ENCODE results near the gene ZNF3. TPM values are rescaled to one million over a fixed set of nuclear protein-coding genes. Genes with fewer than 3 reads are reported as not detected.

The ZNF3 gene
- total RNA-seq, 2 donors from 2014 or later, result 32.8 to 39.9 TPM

- Mint-ChIP-seq H3K27me3 (ENCODE audit: insufficient read depth) (no peaks in the 10 kb centered on the region), H3K4me3 (no peak overlapping the region), H3K36me3 (ENCODE audit: low read depth) (peaks cover 82% of the 10 kb centered on the region), H3K9me3 (no peaks in the 10 kb centered on the region), H3K4me1 (no peaks in the 10 kb centered on the region), H3K27ac (no peak overlapping the region)
- Histone ChIP-seq H3K27ac (ENCODE audit: low read depth, low read length) (no peak overlapping the region), H3K36me3 (ENCODE audit: control insufficient read depth, insufficient read depth, low read length) (peaks cover 56% of the 10 kb centered on the region), H3K9ac (ENCODE audit: extremely low read depth, low read length, poor library complexity, severe bottlenecking) (no peak overlapping the region), H3K4me1 (ENCODE audit: control insufficient read depth, insufficient read depth, low read length) (no peaks in the 10 kb centered on the region), H3K4me3 (ENCODE audit: low read length) (no peak overlapping the region), H3K27me3 (ENCODE audit: control insufficient read depth, insufficient read depth, low read length, poor library complexity, severe bottlenecking) (no peaks in the 10 kb centered on the region), H3K9me3 (ENCODE audit: control insufficient read depth, low read length) (no peaks in the 10 kb centered on the region)
- 98 to 100% methylated on average over 4 to 11 of the region's 11 CpGs for WGBS, 2 experiments (ENCODE audit: insufficient coverage in 1 of 2, insufficient read length in 1 of 2)
- no peak for DNase-seq
- TF ChIP-seq CTCF (conservative IDR thresholded peaks at IDR 0.05), result no peak
Measured at GRCh38 chr7:100107890-100108289, 26.4 kb upstream of the ZNF3 start.

GRCh38 chr7:100107125-100107737 lies 25.7 kb upstream of the ZNF3 start:
- Histone ChIP-seq H3K9ac (ENCODE audit: extremely low read depth, low read length, poor library complexity, severe bottlenecking) (no peak overlapping the region), H3K4me3 (ENCODE audit: low read length) (no peak overlapping the region), H3K4me1 (ENCODE audit: control insufficient read depth, insufficient read depth, low read length) (no peaks in the 10 kb centered on the region), H3K36me3 (ENCODE audit: control insufficient read depth, insufficient read depth, low read length) (peaks cover 56% of the 10 kb centered on the region), H3K9me3 (ENCODE audit: control insufficient read depth, low read length) (no peaks in the 10 kb centered on the region), H3K27ac (ENCODE audit: low read depth, low read length) (no peak overlapping the region), H3K27me3 (ENCODE audit: control insufficient read depth, insufficient read depth, low read length, poor library complexity, severe bottlenecking) (no peaks in the 10 kb centered on the region)
- no peak overlapping the region for H3K27ac Mint-ChIP-seq
- H3K4me3 Mint-ChIP-seq, result no peak overlapping the region
- H3K4me1 Mint-ChIP-seq, result no peaks in the 10 kb centered on the region
- no peaks in the 10 kb centered on the region for H3K27me3 Mint-ChIP-seq (ENCODE audit: insufficient read depth)
- WGBS, 2 experiments (ENCODE audit: insufficient coverage in 1 of 2, insufficient read length in 1 of 2), result 90 to 95% methylated on average over 9 to 25 of the region's 25 CpGs
- DNase-seq, result no peak
- peaks cover 77% of the 10 kb centered on the region for H3K36me3 Mint-ChIP-seq (ENCODE audit: low read depth)
- TF ChIP-seq CTCF (conservative IDR thresholded peaks at IDR 0.05), result no peak
- H3K9me3 Mint-ChIP-seq, result no peaks in the 10 kb centered on the region

DNA sequence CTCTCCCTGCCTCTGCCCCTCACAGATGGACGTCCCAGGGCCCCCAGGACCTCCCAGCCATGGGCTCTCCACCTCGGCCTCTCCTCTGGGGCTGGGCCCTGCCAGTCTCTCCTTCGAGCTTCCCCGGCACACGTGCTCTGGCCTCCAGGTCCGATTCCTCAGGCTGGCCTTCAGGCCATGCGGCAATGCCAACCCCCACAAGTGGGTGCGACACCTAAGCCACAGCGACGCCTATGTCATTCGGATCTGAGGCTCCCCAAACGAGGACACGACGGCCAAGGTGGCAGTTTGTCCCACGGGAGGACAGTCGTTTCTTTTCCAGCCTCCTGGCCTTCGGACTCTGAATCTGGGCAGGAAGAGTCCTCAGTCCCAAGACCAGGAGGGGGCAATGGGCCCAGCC lies 25.1 kb upstream of the ZNF3 start:
- Histone ChIP-seq H3K4me3 (ENCODE audit: low read length) (no peak overlapping the region), H3K4me1 (ENCODE audit: control insufficient read depth, insufficient read depth, low read length) (no peaks in the 10 kb centered on the region), H3K9me3 (ENCODE audit: control insufficient read depth, low read length) (no peaks in the 10 kb centered on the region), H3K36me3 (ENCODE audit: control insufficient read depth, insufficient read depth, low read length) (peaks cover 53% of the 10 kb centered on the region), H3K9ac (ENCODE audit: extremely low read depth, low read length, poor library complexity, severe bottlenecking) (no peak overlapping the region), H3K27ac (ENCODE audit: low read depth, low read length) (no peak overlapping the region), H3K27me3 (ENCODE audit: control insufficient read depth, insufficient read depth, low read length, poor library complexity, severe bottlenecking) (no peaks in the 10 kb centered on the region)
- Mint-ChIP-seq H3K4me3 (no peak overlapping the region), H3K4me1 (no peaks in the 10 kb centered on the region), H3K36me3 (ENCODE audit: low read depth) (peaks cover 71% of the 10 kb centered on the region), H3K27me3 (ENCODE audit: insufficient read depth) (no peaks in the 10 kb centered on the region), H3K27ac (no peak overlapping the region), H3K9me3 (no peaks in the 10 kb centered on the region)
- whole genome bisulfite sequencing, 2 experiments (ENCODE audit: insufficient coverage in 1 of 2, insufficient read length in 1 of 2), result 89 to 93% methylated on average over 16 to 17 of the region's 17 CpGs
- no peak for TF ChIP-seq CTCF (conservative IDR thresholded peaks at IDR 0.05)
- no peak for DNase-seq

Data from endodermal cell (in vitro differentiated cells).